Heart left ventricle (tissue), 13 donors: ENCODE measurements around the gene TASOR.

ENCODE experiments used
- CTCF ChIP-seq, 12 donors: fragments of 200-600 bp; sonication (generic) in 4 of 12; IDR thresholded peaks; one replicate each; pipeline versions ENCODE4 v1.5.0 to v1.8.0; 2018 to 2022; ENCODE audit warnings: antibody characterized with exemption in 12 of 12, mild to moderate bottlenecking in 5 of 12
- POLR2A ChIP-seq, 2 donors: fragments of 450-650 bp; IDR thresholded peaks; one replicate each; pipeline ENCODE4 v1.6.1; 2017; ENCODE audit warnings: antibody characterized with exemption in 2 of 2, mild to moderate bottlenecking in 2 of 2, moderate library complexity in 2 of 2
- donor health status: ischemic (EF 13 %, LVEDD 7.1; RV severe dilation, severe dysfunction).
- donor health status: DM: no; HTN: yes; CAD: no.
- donor health status: DM: no; HTN: no; CAD: no.
- donor health status: ischemic (EF 25% LVEDD 6.9; RV normal size, moderate dysfunction).
- donor health status: ischemic (EF 25% LVEDD 5.7; RV mildly dilated, moderate dysfunction).
- donor health status: ischemic (EF 35%, LVEDD 5.7; RV mildly dilated, moderate dysfunction).
- donor health status: nonischemic (EF 11% LVEDD 7.7; RV severe dilation, severe dysfunction).
- donor health status: DM: yes; HTN: yes; CAD: no.
- donor health status: PGD.
- donor health status: ischemic (EF 29% LVEDD 5.4; RV normal size, mild dysfunction).
- donor health status: nonischemic (EF 23%, LVEDD 6.1; RV moderate dilation, normal function).

GRCh38 chr3:56694867-56695683 is 12.0 kb upstream of the TASOR start:
- TF ChIP-seq CTCF (IDR thresholded peaks at IDR 0.05) = no peak
- TF ChIP-seq POLR2A (IDR thresholded peaks at IDR 0.05) = no peak
